Endothelial cell (in vitro differentiated cells): ENCODE results near the gene PTPN1. TPM values are rescaled to one million over a fixed set of nuclear protein-coding genes. Genes with fewer than 3 reads are reported as not detected.
"Not testable (repeated sequence)": the region's sequence is repeated elsewhere in the genome, so short reads cannot be mapped to it uniquely, and the experiment has no call there.

Source experiments
- DNase-seq: peaks from one replicate; pipeline ENCODE4 v3.0.0; 2021; ENCODE audit warnings: low spot score
- H3K27ac Mint-ChIP-seq: one replicate; pipeline ENCODE4 v1.8.0; 2021; ENCODE audit warnings: mixed read lengths, inconsistent platforms; ENCODE audit not compliant: unreplicated experiment
- H3K27me3 Mint-ChIP-seq: one replicate; pipeline ENCODE4 v1.8.0; 2021; ENCODE audit warnings: mild to moderate bottlenecking, moderate library complexity, mixed read lengths, inconsistent platforms; ENCODE audit not compliant: unreplicated experiment
- H3K36me3 Mint-ChIP-seq: one replicate; pipeline ENCODE4 v1.8.0; 2021; ENCODE audit warnings: mild to moderate bottlenecking, low read depth, mixed read lengths, inconsistent platforms; ENCODE audit not compliant: unreplicated experiment
- H3K4me1 Mint-ChIP-seq: one replicate; pipeline ENCODE4 v1.8.0; 2021; ENCODE audit warnings: mild to moderate bottlenecking, mixed read lengths, inconsistent platforms; ENCODE audit not compliant: unreplicated experiment
- H3K4me3 Mint-ChIP-seq: one replicate; pipeline ENCODE4 v1.8.0; 2021; ENCODE audit warnings: mild to moderate bottlenecking, mixed read lengths, inconsistent platforms; ENCODE audit not compliant: unreplicated experiment
- H3K9me3 Mint-ChIP-seq: one replicate; pipeline ENCODE4 v1.8.0; 2021; ENCODE audit warnings: mixed read lengths, inconsistent platforms; ENCODE audit not compliant: unreplicated experiment
- CTCF ChIP-seq: fragments of 200-600 bp; sonication (generic); IDR thresholded peaks from one replicate; pipeline ENCODE4 v1.5.0; 2021; ENCODE audit warnings: antibody characterized with exemption; ENCODE audit not compliant: unreplicated experiment
- total RNA-seq: library from RNA; stranded (reverse); fragmentation: NEBNext Ultra II Directional; extraction: Animal tissue kit (Norgen Biotek cat#: 25700); gene quantifications from one replicate; pipeline ENCODE4 v1.2.1, GENCODE V29; 2021; ENCODE audit not compliant: unreplicated experiment

The PTPN1 gene
- total RNA-seq, 1 donor from 2014 or later = 46.0 TPM

- Mint-ChIP-seq H3K9me3 (no peaks in the 10 kb centered on the region), H3K4me1 (peaks cover 10% of the 10 kb centered on the region), H3K27ac (peak overlapping the region; percentile 27), H3K27me3 (peaks cover 4% of the 10 kb centered on the region), H3K36me3 (peaks cover 31% of the 10 kb centered on the region), H3K4me3 (no peak overlapping the region)
- DNase-seq = no peak
- no peak for TF ChIP-seq CTCF
These were observed 57.8 kb downstream of the PTPN1 start for GRCh38 chr20:50567860-50568548.

- Mint-ChIP-seq H3K27ac (peak overlapping the region; percentile 27), H3K9me3 (no peaks in the 10 kb centered on the region), H3K4me3 (peak overlapping the region; percentile 48), H3K36me3 (peaks cover 31% of the 10 kb centered on the region), H3K4me1 (peaks cover 14% of the 10 kb centered on the region), H3K27me3 (peaks cover 2% of the 10 kb centered on the region)
- no peak for DNase-seq
- TF ChIP-seq CTCF = no peak
These were observed 58.4 kb downstream of the PTPN1 start for GRCh38 chr20:50568549-50568942.

GRCh38 chr20:50569487-50569863 lies 59.3 kb downstream of the PTPN1 start:
- H3K27me3 Mint-ChIP-seq, H3K27ac Mint-ChIP-seq: not testable (repeated sequence)
- H3K4me1 Mint-ChIP-seq = peaks cover 14% of the 10 kb centered on the region

GRCh38 chr20:50569864-50570836 lies 60.0 kb downstream of the PTPN1 start:
- H3K27ac Mint-ChIP-seq = no peak overlapping the region
- H3K9me3 Mint-ChIP-seq = no peaks in the 10 kb centered on the region
- peaks cover 14% of the 10 kb centered on the region for H3K4me1 Mint-ChIP-seq
- no peak for TF ChIP-seq CTCF
- H3K27me3 Mint-ChIP-seq = peaks cover 5% of the 10 kb centered on the region
- peak; percentile 20 for DNase-seq
- no peak overlapping the region for H3K4me3 Mint-ChIP-seq
- H3K36me3 Mint-ChIP-seq = peaks cover 41% of the 10 kb centered on the region

More at GRCh38 chr20:50569487-50569863, 59.3 kb downstream of the PTPN1 start:
- not testable (repeated sequence) for H3K4me3 Mint-ChIP-seq, DNase-seq, H3K9me3 Mint-ChIP-seq
- H3K36me3 Mint-ChIP-seq = peaks cover 34% of the 10 kb centered on the region

- peaks cover 43% of the 10 kb centered on the region for H3K36me3 Mint-ChIP-seq
- H3K27ac Mint-ChIP-seq = peak overlapping the region; percentile 42
- no peak for TF ChIP-seq CTCF
- no peaks in the 10 kb centered on the region for H3K9me3 Mint-ChIP-seq
- no peak overlapping the region for H3K4me3 Mint-ChIP-seq
- peaks cover 5% of the 10 kb centered on the region for H3K27me3 Mint-ChIP-seq
- peaks cover 14% of the 10 kb centered on the region for H3K4me1 Mint-ChIP-seq
- no peak for DNase-seq
These were observed 61.3 kb downstream of the PTPN1 start for GRCh38 chr20:50571466-50571865.
